Activated CD4-positive, alpha-beta T cell treated with anti-CD3 and anti-CD28 coated beads for 48 hours (primary cell): ENCODE measurements around the gene MDH1B.
"Not testable (repeated sequence)": the region's sequence is repeated elsewhere in the genome, so short reads cannot be mapped to it uniquely, and the experiment has no call there.

Experiments used
- DNase-seq: peaks from one replicate; pipeline ENCODE4 v3.0.0-alpha.2; 2020

The MDH1B gene

DNA sequence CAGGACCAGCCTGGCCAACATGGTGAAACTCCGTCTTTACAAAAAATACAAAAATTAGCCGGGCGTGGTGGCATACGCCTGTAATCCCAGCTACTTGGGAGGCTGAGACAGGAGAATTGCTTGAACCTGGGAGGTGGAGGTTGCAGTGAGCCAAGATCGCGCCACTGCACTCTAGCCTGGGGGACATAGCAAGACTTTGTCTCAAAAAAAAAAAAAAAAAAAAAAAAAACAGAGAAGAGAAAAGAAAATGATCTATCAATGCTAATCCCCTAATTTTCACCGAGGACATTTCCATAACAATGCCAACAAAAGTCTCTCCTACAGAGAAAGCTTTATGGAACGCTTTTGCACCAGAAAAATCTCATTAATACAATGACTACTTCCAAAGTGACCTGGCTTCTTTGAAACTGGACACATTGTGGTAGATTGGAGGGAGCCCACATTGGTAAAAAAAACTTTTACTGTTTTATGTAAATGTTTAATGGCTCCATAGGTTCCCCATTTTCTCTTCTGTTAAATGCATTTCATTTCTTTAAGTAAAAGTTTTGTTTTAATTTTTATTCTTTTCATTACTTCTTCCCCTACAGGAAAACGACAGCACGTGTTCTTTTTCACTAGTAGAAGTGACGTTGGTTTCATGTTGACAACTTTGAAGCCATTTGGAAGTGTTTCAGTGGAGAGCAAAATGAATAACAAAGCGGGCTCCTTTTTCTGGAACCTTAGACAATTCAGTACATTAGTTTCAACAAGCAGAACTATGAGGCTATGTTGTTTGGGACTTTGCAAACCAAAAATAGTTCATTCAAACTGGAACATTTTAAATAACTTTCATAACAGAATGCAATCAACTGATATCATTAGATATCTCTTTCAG is 1.2 kb upstream of the MDH1B start:
- DNase-seq: no peak

DNA sequence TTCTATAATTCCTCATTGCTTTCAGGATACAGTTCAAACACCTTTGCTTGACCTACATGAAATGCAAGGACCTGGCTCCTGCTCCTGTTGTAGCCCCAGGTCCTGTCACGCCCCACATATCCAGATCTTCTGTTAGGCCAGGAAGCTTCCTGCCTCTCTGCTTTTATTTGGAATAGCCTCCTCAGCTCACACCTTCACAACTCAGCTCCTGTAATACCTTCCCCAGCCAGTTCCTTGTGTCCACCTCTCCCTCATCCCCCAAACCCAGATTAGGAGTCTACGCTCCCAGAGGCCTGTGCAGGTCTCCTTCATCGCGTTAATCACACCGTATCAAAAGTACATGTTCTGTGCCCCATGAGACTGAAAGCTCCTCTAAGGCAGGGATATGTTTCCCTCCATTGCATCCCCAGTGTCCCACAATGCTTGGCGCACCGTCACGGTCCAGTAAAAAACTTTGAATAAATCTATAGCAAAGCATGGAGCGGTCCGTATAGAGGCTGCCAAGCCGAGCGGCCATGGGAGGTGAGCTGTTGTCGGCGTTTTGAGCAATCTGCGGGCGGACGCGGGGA is 371 bp downstream of the MDH1B start:
- DNase-seq: no peak

DNA sequence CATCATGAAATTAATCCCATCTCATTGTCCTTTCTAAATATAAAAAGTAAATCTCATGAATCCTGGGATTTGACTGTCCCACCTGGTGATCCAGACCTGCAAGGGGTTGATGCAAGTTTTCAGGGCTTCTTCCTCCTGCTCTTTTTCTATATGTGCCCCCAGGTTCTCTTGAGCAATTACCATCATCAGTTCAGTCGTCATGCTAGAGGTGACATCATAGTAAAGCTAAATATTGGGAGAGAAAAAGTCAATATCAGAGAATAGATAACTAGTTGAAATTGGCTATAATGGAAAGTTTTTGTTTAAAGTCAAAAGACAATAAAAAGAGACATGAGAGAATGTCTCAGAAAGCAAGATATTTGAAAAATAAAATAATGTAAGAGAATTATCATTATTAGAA is 8.3 kb downstream of the MDH1B start:
- no peak for DNase-seq

- no peak for DNase-seq
These were observed 24.3 kb downstream of the MDH1B start for GRCh38 chr2:206740800-206741199.

GRCh38 chr2:206739271-206739670 is 25.9 kb downstream of the MDH1B start:
- no peak for DNase-seq

DNA sequence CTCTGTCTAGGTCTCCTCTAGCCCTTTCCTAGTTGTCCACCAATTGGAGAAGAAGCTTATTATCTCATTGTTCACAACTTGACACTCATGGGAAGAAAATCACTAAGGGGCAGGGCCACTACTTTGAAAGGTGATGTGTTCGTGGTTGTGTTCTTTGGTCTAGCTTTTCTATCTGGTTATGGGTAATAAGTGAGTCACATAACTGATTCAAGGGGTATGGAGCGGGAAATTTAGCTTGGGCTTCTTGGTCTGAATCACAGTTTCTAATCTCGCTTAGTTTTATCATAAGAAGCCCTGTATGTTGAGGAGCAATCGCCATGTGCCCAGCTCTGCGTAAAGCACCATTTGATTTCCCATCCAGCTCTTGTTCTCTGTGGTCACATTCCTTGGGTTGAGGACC is 28.2 kb downstream of the MDH1B start:
- peak; percentile 17 for DNase-seq

GRCh38 chr2:206733341-206733740 is 31.8 kb downstream of the MDH1B start:
- no peak for DNase-seq

GRCh38 chr2:206728277-206729199 is 36.6 kb downstream of the MDH1B start:
- DNase-seq: peak; percentile 19

DNA sequence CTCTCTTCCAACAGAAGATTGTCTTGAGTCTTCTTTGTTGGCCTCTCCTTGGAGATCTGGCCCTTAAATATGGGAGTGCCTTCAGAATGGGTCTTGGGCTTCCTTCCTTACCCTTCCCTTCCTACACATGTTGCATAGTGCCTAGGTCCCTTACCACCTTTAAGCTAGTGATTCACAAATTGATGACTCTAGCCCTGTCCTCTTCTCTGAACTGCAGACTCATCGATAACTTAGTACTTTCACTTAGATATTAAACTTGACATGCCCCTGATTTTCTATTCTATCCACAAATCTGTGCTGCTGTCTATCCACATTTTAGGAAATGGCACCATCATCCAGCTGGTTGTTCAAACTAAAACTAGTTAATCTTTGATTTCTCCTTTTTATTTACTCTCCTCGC is 37.8 kb downstream of the MDH1B start:
- DNase-seq: no peak

DNA sequence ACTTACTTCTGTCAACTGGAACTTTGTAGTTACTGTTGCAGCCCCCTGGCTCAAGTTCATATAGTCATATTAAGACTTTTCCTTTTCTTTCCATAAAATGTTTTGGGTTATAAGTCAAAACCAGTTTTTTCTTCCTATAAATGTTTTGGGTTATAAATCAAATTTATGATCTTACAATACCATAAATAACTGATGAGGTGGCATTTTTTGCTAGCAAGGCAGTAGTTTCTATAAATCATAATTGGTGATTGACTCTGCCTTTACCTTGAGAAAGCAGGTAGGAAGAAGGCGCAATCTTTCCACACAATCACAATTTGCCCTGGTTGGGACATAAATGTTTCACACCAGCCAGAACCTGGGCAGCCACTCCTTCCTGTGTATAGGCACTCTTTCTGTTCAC is 41.8 kb downstream of the MDH1B start:
- DNase-seq: no peak

DNA sequence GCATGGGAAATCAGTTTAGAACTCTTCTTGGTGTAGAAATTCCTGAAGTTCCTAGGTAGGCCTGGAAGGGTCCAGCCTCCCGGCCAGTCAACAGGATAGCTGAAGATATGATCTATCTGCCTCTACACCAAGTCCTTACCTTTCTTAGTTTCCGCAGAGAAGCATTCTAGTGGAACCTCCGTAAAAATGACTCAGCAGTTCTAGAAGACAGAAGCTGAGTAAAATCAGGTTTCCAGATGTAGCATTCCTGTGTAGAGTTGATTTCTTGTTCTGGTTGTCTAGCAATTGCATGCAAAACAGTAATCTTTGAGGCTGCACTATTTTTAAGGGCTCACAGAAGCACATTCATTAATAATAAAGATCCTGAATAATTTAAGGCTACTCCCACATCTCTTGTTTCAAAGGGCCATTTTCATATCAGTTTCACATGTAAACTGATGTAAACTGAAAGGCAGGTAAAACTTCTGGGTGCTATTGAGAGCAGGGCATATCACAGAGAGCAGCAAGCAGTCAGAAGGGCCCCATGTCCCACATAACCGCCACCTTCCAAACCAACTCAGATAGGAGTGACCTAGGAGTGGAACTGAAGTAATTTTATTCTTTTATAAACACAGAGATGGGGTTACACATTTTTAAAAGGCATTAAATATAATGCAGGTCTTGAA is 43.7 kb downstream of the MDH1B start:
- no peak for DNase-seq

GRCh38 chr2:206718296-206718695 is 46.8 kb downstream of the MDH1B start, which contains the start of gene DYTN:
TSS of gene DYTN (minus strand) at chr2:206718396. CDS start at chr2:206718279, 117 bp downstream.
- DNase-seq: no peak

DNA sequence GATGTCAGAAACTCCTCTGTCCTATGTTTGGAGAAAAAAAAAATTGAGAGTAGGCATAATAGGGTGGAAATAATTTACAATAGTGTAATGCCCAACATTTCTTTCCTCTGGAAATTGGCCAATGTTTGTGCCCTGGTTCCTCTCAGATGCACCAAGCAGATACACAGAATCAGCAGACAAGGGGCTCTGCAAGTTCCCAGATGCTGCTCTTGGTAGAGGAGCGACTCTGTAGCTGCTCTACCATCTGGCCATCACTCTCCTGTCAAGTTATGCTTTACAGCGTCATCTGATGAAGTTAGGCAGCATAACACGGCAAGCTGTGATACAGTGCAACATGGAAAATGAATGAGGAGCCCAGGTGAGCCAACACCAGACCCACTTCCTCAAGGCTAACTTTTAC is 48.5 kb downstream of the MDH1B start:
- DNase-seq: no peak

DNA sequence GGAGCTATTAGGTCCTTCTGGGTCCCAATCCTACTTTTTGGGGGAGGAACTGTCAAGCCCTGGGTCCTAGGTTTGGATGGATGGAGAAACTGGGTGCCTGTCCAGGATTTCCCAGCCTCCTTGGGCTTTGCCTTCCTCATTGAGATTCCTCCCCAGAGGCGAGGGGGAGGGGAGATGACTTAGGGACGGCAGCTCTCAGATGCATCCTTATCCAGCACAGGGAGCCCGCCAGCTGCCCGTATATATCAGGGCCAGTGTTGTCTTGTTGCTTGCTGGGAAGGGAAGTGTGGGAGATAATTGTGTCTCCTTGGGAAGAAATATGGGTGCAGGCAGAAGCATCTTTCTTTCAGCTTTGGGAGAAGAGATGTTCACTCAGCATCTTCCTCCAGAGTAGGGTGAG is 49.9 kb downstream of the MDH1B start:
- DNase-seq: not testable (repeated sequence)

DNA sequence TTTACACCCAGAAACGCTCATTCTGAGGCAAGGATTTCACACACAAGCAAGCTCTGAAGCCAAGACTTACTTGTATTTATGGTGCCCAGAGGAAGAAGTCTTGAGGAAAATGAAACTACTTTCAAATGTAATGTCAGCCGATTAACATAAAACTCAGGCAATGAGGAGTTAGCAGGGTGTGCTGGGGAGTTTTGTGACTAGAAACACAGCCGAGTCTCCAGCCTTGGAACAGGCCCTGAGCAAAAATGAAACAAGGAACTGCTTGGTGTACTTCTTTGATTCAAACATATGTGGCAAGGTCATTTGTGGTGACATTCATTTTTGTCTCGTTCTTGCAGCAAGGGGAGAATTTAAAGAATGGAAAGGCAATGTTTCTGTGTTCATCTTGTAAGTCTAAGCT is 51.4 kb downstream of the MDH1B start:
- no peak for DNase-seq

DNA sequence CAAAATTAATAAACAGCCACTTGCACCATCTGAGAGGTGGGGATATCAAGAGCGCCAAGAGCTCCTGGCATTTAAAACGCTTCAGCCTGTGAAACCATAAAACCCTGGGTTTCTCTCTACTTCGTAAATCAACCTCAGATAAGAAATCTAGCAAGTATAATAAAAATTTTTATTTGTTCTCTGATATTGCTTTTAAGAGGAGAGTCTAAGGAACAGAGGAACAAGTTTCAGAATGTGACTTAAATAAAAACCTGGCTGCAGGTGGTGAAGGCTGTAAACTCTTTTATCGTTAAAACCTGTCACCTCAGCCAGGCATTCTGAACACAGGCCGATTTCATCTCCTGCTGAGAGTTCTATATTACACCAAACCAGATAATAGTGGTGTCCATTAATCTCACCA is 56.8 kb downstream of the MDH1B start:
- DNase-seq: no peak

GRCh38 chr2:206707164-206707701 is 57.9 kb downstream of the MDH1B start:
- DNase-seq: no peak

GRCh38 chr2:206701952-206702605 is 63.0 kb downstream of the MDH1B start:
- no peak for DNase-seq

- peak; percentile 11 for DNase-seq
These were observed 65.0 kb downstream of the MDH1B start for GRCh38 chr2:206700156-206700555.

DNA sequence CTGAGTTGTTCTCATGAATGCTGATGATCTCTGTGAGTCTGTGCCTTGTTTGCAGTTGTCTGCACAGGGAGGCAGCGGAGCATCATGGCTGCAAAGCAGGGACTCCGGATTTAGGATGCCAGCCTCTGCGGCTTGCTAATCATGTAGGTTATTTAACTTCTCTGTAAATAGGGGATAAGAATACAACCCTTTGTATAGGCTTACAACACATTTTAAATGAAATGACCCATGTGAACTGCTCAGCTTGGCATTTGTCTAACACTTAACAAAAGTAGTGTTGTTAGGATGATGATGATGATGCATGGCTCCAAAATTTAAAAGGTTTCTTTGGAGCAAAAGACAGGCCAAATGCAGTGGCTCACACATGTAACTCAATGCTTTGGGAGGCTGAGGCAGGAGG is 66.3 kb downstream of the MDH1B start:
- no peak for DNase-seq

DNA sequence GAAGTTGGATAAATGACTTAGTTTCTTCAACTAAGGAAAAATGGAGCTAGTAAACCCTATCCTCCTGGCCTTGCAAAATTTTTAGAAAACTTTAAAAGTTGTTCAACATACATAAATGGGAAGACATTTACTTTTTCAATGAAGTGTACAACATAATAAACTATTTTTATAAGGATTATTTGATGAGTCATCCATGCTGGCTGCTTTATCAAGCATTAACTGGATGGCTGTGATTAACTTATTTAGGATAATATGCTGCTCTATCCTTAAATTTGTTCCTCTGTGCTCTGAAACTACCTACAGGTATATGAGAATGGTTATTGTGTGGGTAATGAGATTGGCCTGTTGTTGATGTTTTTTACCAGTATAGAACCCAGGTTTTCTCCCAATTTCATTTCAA is 68.2 kb downstream of the MDH1B start:
- no peak for DNase-seq
